ENCODE measurements around the gene CHCHD10. TPM values are rescaled to one million over a fixed set of nuclear protein-coding genes. Genes with fewer than 3 reads are reported as not detected.

Gene CHCHD10
- total and polyA plus RNA-seq, 2 of the 13 experiments (the other 11 are each of a cell fraction or from before 2014, with no cell fraction given): 37.0 to 62.8 TPM

- TF ChIP-seq ZNF563 (CRISPR knock-in tag; IDR thresholded peaks at IDR 0.05) (no peak), PHF21A (CRISPR knock-in tag; IDR thresholded peaks at IDR 0.05) (peak; percentile 86), HBP1 (CRISPR knock-in tag; IDR thresholded peaks at IDR 0.05; ENCODE audit: low read depth) (no peak), ZNF709 (CRISPR knock-in tag; IDR thresholded peaks at IDR 0.05) (no peak), ZNF3 (CRISPR knock-in tag; IDR thresholded peaks at IDR 0.05) (no peak), KLF16 (CRISPR knock-in tag; IDR thresholded peaks at IDR 0.05) (peak in 1 of 2 experiments; percentile 48; a peak in 1 of 4 replicates), TFDP2 (CRISPR knock-in tag; IDR thresholded peaks at IDR 0.05) (no peak), RFX3 (CRISPR knock-in tag; IDR thresholded peaks at IDR 0.05) (no peak), ZNF18 (CRISPR knock-in tag; IDR thresholded peaks at IDR 0.05; ENCODE audit: insufficient replicate concordance) (no peak), MEIS1 (CRISPR knock-in tag; IDR thresholded peaks at IDR 0.05; ENCODE audit: borderline replicate concordance) (no peak), NFE2 (CRISPR knock-in tag; IDR thresholded peaks at IDR 0.05) (no peak), ZSCAN25 (CRISPR knock-in tag; IDR thresholded peaks at IDR 0.05) (no peak), E2F5 (CRISPR knock-in tag; conservative IDR thresholded peaks at IDR 0.05) (no peak), TFDP1 (CRISPR knock-in tag; IDR thresholded peaks at IDR 0.05; ENCODE audit: borderline replicate concordance) (no peak), ZNF746 (CRISPR knock-in tag; IDR thresholded peaks at IDR 0.05) (no peak), ZSCAN29 (CRISPR knock-in tag; conservative IDR thresholded peaks at IDR 0.05) (no peak), CAMTA2 (CRISPR knock-in tag; IDR thresholded peaks at IDR 0.05; ENCODE audit: borderline replicate concordance) (no peak), FOXK2 (IDR thresholded peaks at IDR 0.05) (no peak)
- TF ChIP-seq, protein P1, sequence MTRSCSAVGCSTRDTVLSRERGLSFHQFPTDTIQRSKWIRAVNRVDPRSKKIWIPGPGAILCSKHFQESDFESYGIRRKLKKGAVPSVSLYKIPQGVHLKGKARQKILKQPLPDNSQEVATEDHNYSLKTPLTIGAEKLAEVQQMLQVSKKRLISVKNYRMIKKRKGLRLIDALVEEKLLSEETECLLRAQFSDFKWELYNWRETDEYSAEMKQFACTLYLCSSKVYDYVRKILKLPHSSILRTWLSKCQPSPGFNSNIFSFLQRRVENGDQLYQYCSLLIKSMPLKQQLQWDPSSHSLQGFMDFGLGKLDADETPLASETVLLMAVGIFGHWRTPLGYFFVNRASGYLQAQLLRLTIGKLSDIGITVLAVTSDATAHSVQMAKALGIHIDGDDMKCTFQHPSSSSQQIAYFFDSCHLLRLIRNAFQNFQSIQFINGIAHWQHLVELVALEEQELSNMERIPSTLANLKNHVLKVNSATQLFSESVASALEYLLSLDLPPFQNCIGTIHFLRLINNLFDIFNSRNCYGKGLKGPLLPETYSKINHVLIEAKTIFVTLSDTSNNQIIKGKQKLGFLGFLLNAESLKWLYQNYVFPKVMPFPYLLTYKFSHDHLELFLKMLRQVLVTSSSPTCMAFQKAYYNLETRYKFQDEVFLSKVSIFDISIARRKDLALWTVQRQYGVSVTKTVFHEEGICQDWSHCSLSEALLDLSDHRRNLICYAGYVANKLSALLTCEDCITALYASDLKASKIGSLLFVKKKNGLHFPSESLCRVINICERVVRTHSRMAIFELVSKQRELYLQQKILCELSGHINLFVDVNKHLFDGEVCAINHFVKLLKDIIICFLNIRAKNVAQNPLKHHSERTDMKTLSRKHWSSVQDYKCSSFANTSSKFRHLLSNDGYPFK (CRISPR knock-in tag; IDR thresholded peaks at IDR 0.05; ENCODE audit: borderline replicate concordance): no peak; the same call in 1 of the 2 replicates
- TF ChIP-seq, protein P2, sequence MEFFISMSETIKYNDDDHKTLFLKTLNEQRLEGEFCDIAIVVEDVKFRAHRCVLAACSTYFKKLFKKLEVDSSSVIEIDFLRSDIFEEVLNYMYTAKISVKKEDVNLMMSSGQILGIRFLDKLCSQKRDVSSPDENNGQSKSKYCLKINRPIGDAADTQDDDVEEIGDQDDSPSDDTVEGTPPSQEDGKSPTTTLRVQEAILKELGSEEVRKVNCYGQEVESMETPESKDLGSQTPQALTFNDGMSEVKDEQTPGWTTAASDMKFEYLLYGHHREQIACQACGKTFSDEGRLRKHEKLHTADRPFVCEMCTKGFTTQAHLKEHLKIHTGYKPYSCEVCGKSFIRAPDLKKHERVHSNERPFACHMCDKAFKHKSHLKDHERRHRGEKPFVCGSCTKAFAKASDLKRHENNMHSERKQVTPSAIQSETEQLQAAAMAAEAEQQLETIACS (CRISPR knock-in tag; IDR thresholded peaks at IDR 0.05): peak; percentile 28; the same call in 1 of the 2 replicates
Measured at GRCh38 chr22:23784215-23784732, 16.5 kb upstream of the CHCHD10 start (continued).
